Large intestine (tissue), 3 donors: ENCODE results near the gene ZCCHC24. TPM values are rescaled to one million over a fixed set of nuclear protein-coding genes. Genes with fewer than 3 reads are reported as not detected.

Experiments used
- DNase-seq, 2 donors: peaks; one replicate each; pipeline versions ENCODE4 v3.0.0 to v3.0.0-alpha.2; 2013
- H3K27ac ChIP-seq: one replicate; pipeline ENCODE4 v1.5.1; 2013; ENCODE audit warnings: low read length
- H3K27me3 ChIP-seq: 2 replicates; pipeline ENCODE4 v1.6.1; 2013; ENCODE audit warnings: low read length; ENCODE audit not compliant: control insufficient read depth, insufficient read depth
- H3K36me3 ChIP-seq: 2 replicates; pipeline ENCODE4 v1.6.1; 2013; ENCODE audit warnings: low read length; ENCODE audit not compliant: control insufficient read depth, insufficient read depth
- H3K4me1 ChIP-seq: one replicate; pipeline ENCODE4 v1.6.1; 2013; ENCODE audit warnings: low read length; ENCODE audit not compliant: control insufficient read depth, insufficient read depth
- H3K4me3 ChIP-seq: one replicate; pipeline ENCODE4 v1.5.1; 2013; ENCODE audit warnings: low read length
- H3K9me3 ChIP-seq: one replicate; pipeline ENCODE4 v1.6.1; 2013; ENCODE audit warnings: mild to moderate bottlenecking, low read depth, low read length, moderate library complexity; ENCODE audit not compliant: control insufficient read depth
- WGBS: methylation state at CpG from one replicate; pipeline ENCODE4 v1.1.5; 2013; ENCODE audit warnings: low lambda C conversion rate; ENCODE audit not compliant: insufficient coverage; 5-methylcytosine and 5-hydroxymethylcytosine counted together
- polyA plus RNA-seq: library from polyadenylated mRNA; unstranded; fragments of 120-200 nt; gene quantifications from one replicate; pipeline ENCODE4 v1.2.1, GENCODE V29; 2013

Gene ZCCHC24
- polyA plus RNA-seq, 1 donor: 23.8 TPM

GRCh38 chr10:79420974-79421688, 24.3 kb downstream of the ZCCHC24 start:
- H3K4me1 ChIP-seq: peaks cover 15% of the 10 kb centered on the region
- H3K36me3 ChIP-seq: peaks cover 11% of the 10 kb centered on the region
- no peak overlapping the region for H3K27ac ChIP-seq
- no peaks in the 10 kb centered on the region for H3K9me3 ChIP-seq
- WGBS: no CpG with 5 or more reads among the region's 12 CpGs
- no peak for DNase-seq
- H3K4me3 ChIP-seq: no peak overlapping the region
- no peaks in the 10 kb centered on the region for H3K27me3 ChIP-seq

- no peaks in the 10 kb centered on the region for H3K27me3 ChIP-seq
- WGBS: 100% methylated on average over 2 of the region's 13 CpGs
- DNase-seq: no peak
Observed at GRCh38 chr10:79418886-79419595, 26.4 kb downstream of the ZCCHC24 start.

GRCh38 chr10:79418274-79418673, 27.1 kb downstream of the ZCCHC24 start:
- Histone ChIP-seq H3K36me3 (peaks cover 13% of the 10 kb centered on the region), H3K27me3 (no peaks in the 10 kb centered on the region), H3K4me1 (peaks cover 4% of the 10 kb centered on the region), H3K4me3 (no peak overlapping the region), H3K27ac (no peak overlapping the region), H3K9me3 (no peaks in the 10 kb centered on the region)
- WGBS: no CpG with 5 or more reads among the region's 6 CpGs
- DNase-seq: no peak

More at GRCh38 chr10:79418886-79419595, 26.4 kb downstream of the ZCCHC24 start:
- no peak overlapping the region for H3K4me3 ChIP-seq
- peaks cover 13% of the 10 kb centered on the region for H3K36me3 ChIP-seq
- no peak overlapping the region for H3K27ac ChIP-seq
- H3K9me3 ChIP-seq: no peaks in the 10 kb centered on the region
- peaks cover 7% of the 10 kb centered on the region for H3K4me1 ChIP-seq

- WGBS: no CpG with 5 or more reads among the region's 4 CpGs
- Histone ChIP-seq H3K27me3 (no peaks in the 10 kb centered on the region), H3K4me3 (no peak overlapping the region), H3K27ac (no peak overlapping the region), H3K36me3 (peaks cover 13% of the 10 kb centered on the region), H3K4me1 (peaks cover 4% of the 10 kb centered on the region), H3K9me3 (no peaks in the 10 kb centered on the region)
- no peak for DNase-seq
Observed at GRCh38 chr10:79417731-79418130, 27.7 kb downstream of the ZCCHC24 start.

GRCh38 chr10:79417266-79417665, 28.2 kb downstream of the ZCCHC24 start:
- DNase-seq: no peak
- WGBS: no CpG with 5 or more reads among the region's 2 CpGs
- no peak overlapping the region for H3K27ac ChIP-seq
- no peak overlapping the region for H3K4me3 ChIP-seq
- H3K36me3 ChIP-seq: peaks cover 13% of the 10 kb centered on the region
- peaks cover 4% of the 10 kb centered on the region for H3K4me1 ChIP-seq
- no peaks in the 10 kb centered on the region for H3K9me3 ChIP-seq
- H3K27me3 ChIP-seq: no peaks in the 10 kb centered on the region

GRCh38 chr10:79416578-79417255, 28.7 kb downstream of the ZCCHC24 start:
- Histone ChIP-seq H3K36me3 (peaks cover 13% of the 10 kb centered on the region), H3K4me3 (no peak overlapping the region), H3K4me1 (peaks cover 4% of the 10 kb centered on the region), H3K27me3 (no peaks in the 10 kb centered on the region), H3K9me3 (no peaks in the 10 kb centered on the region), H3K27ac (no peak overlapping the region)
- DNase-seq: no peak
- WGBS: no CpG with 5 or more reads among the region's 12 CpGs

GRCh38 chr10:79415736-79416577, 29.5 kb downstream of the ZCCHC24 start:
- no peak overlapping the region for H3K27ac ChIP-seq
- no peaks in the 10 kb centered on the region for H3K27me3 ChIP-seq
- no peaks in the 10 kb centered on the region for H3K9me3 ChIP-seq
- WGBS: no CpG with 5 or more reads among the region's 12 CpGs
- peaks cover 4% of the 10 kb centered on the region for H3K4me1 ChIP-seq
- no peak overlapping the region for H3K4me3 ChIP-seq
- DNase-seq: no peak
- H3K36me3 ChIP-seq: peaks cover 13% of the 10 kb centered on the region

- H3K4me3 ChIP-seq: no peak overlapping the region
- H3K27ac ChIP-seq: no peak overlapping the region
- H3K27me3 ChIP-seq: no peaks in the 10 kb centered on the region
- peaks cover 13% of the 10 kb centered on the region for H3K36me3 ChIP-seq
- peaks cover 3% of the 10 kb centered on the region for H3K4me1 ChIP-seq
- DNase-seq: no peak
- H3K9me3 ChIP-seq: no peaks in the 10 kb centered on the region
- WGBS: no CpG with 5 or more reads among the region's 3 CpGs
Observed at GRCh38 chr10:79414714-79415113, 30.7 kb downstream of the ZCCHC24 start.

- Histone ChIP-seq H3K4me3 (no peak overlapping the region), H3K27me3 (no peaks in the 10 kb centered on the region), H3K27ac (no peak overlapping the region), H3K36me3 (peaks cover 5% of the 10 kb centered on the region), H3K4me1 (peaks cover 3% of the 10 kb centered on the region), H3K9me3 (no peaks in the 10 kb centered on the region)
- WGBS: no CpG with 5 or more reads among the region's 10 CpGs
- DNase-seq: no peak
Observed at GRCh38 chr10:79413196-79413595, 32.2 kb downstream of the ZCCHC24 start.

- no peak overlapping the region for H3K27ac ChIP-seq
- H3K4me1 ChIP-seq: peaks cover 6% of the 10 kb centered on the region
- WGBS: 89% methylated on average over 3 of the region's 11 CpGs
- peaks cover 3% of the 10 kb centered on the region for H3K36me3 ChIP-seq
- H3K27me3 ChIP-seq: no peaks in the 10 kb centered on the region
- no peaks in the 10 kb centered on the region for H3K9me3 ChIP-seq
- H3K4me3 ChIP-seq: no peak overlapping the region
- DNase-seq: no peak
Observed at GRCh38 chr10:79412516-79412915, 32.9 kb downstream of the ZCCHC24 start.
